ENCODE measurements around the gene PTH1R. TPM values are rescaled to one million over a fixed set of nuclear protein-coding genes. Genes with fewer than 3 reads are reported as not detected.

The PTH1R gene
- polyA plus RNA-seq, 1 experiment = 2.1 TPM

- ChIA-PET CTCF (interaction anchor here (0.6 to 12.4 kb wide), 6 partner anchors 9 to 37 kb away, joined by 3 to 70 read pairs (median 4); no protein-coding TSS in a partner anchor), POLR2A (no interaction called here)
- no peak for DNase-seq (ENCODE audit: low read depth)
- Histone ChIP-seq H3K27me3 (ENCODE audit: control insufficient read depth, insufficient read depth, low read length) (peaks cover 27% of the 10 kb centered on the region), H3K4me3 (ENCODE audit: low read depth, low read length) (peak overlapping the region; percentile 43), H3K36me3 (ENCODE audit: control insufficient read depth, insufficient read depth, low read length) (no peaks in the 10 kb centered on the region)
- TF ChIP-seq CTCF (IDR thresholded peaks at IDR 0.05; ENCODE audit: insufficient read depth, low read depth, low read length) = no peak
Measured at GRCh38 chr3:46882377-46883053, 5.0 kb downstream of the PTH1R start.

GRCh38 chr3:46883054-46883829 is 5.7 kb downstream of the PTH1R start:
- Histone ChIP-seq H3K27me3 (ENCODE audit: control insufficient read depth, insufficient read depth, low read length) (peaks cover 27% of the 10 kb centered on the region), H3K36me3 (ENCODE audit: control insufficient read depth, insufficient read depth, low read length) (no peaks in the 10 kb centered on the region), H3K4me3 (ENCODE audit: low read depth, low read length) (peak overlapping the region; percentile 43)
- DNase-seq (ENCODE audit: low read depth) = no peak
- ChIA-PET CTCF (interaction anchor here (0.6 to 12.4 kb wide), 5 partner anchors 10 to 38 kb away, joined by 3 to 70 read pairs (median 5); no protein-coding TSS in a partner anchor), POLR2A (no interaction called here)
- TF ChIP-seq CTCF (IDR thresholded peaks at IDR 0.05; ENCODE audit: insufficient read depth, low read depth, low read length) = no peak

GRCh38 chr3:46883830-46884185 is 6.3 kb downstream of the PTH1R start:
- TF ChIP-seq CTCF (IDR thresholded peaks at IDR 0.05; ENCODE audit: insufficient read depth, low read depth, low read length) = no peak
- POLR2A ChIA-PET = no interaction called here
- H3K27me3 ChIP-seq (ENCODE audit: control insufficient read depth, insufficient read depth, low read length) = peaks cover 27% of the 10 kb centered on the region
- H3K36me3 ChIP-seq (ENCODE audit: control insufficient read depth, insufficient read depth, low read length) = no peaks in the 10 kb centered on the region
- no peak for DNase-seq (ENCODE audit: low read depth)
- peak overlapping the region; percentile 14; the same call in 1 of the 2 replicates for H3K4me3 ChIP-seq (ENCODE audit: low read depth, low read length)
- CTCF ChIA-PET = interaction anchor here (0.6 to 12.4 kb wide), 4 partner anchors 12 to 68 kb away, joined by 3 to 70 read pairs (median 8); no protein-coding TSS in a partner anchor

- DNase-seq (ENCODE audit: low read depth) = no peak
- POLR2A ChIA-PET = no interaction called here
- CTCF ChIA-PET = interaction anchor here (0.6 to 12.4 kb wide), 4 partner anchors 11 to 69 kb away, joined by 3 to 70 read pairs (median 6); no protein-coding TSS in a partner anchor
- H3K4me3 ChIP-seq (ENCODE audit: low read depth, low read length) = no peak overlapping the region
- H3K27me3 ChIP-seq (ENCODE audit: control insufficient read depth, insufficient read depth, low read length) = peaks cover 29% of the 10 kb centered on the region
- H3K36me3 ChIP-seq (ENCODE audit: control insufficient read depth, insufficient read depth, low read length) = no peaks in the 10 kb centered on the region
- TF ChIP-seq CTCF (IDR thresholded peaks at IDR 0.05; ENCODE audit: insufficient read depth, low read depth, low read length) = no peak
Measured at GRCh38 chr3:46884427-46884826, 6.9 kb downstream of the PTH1R start.

- POLR2A ChIA-PET = no interaction called here
- peaks cover 31% of the 10 kb centered on the region for H3K27me3 ChIP-seq (ENCODE audit: control insufficient read depth, insufficient read depth, low read length)
- DNase-seq (ENCODE audit: low read depth) = no peak
- CTCF ChIA-PET = interaction anchor here (1.1 to 12.4 kb wide), 4 partner anchors 10 to 179 kb away, joined by 3 to 70 read pairs (median 12); no protein-coding TSS in a partner anchor
- no peak overlapping the region for H3K4me3 ChIP-seq (ENCODE audit: low read depth, low read length)
- H3K36me3 ChIP-seq (ENCODE audit: control insufficient read depth, insufficient read depth, low read length) = no peaks in the 10 kb centered on the region
- TF ChIP-seq CTCF (IDR thresholded peaks at IDR 0.05; ENCODE audit: insufficient read depth, low read depth, low read length) = no peak
Measured at GRCh38 chr3:46884929-46885328, 7.4 kb downstream of the PTH1R start.
